ENCODE measurements around the gene HCRT. TPM values are rescaled to one million over a fixed set of nuclear protein-coding genes. Genes with fewer than 3 reads are reported as not detected.

Gene HCRT
- total and polyA plus RNA-seq, 2 of the 4 experiments (the other 2 are of a cell fraction), result not detected

DNA sequence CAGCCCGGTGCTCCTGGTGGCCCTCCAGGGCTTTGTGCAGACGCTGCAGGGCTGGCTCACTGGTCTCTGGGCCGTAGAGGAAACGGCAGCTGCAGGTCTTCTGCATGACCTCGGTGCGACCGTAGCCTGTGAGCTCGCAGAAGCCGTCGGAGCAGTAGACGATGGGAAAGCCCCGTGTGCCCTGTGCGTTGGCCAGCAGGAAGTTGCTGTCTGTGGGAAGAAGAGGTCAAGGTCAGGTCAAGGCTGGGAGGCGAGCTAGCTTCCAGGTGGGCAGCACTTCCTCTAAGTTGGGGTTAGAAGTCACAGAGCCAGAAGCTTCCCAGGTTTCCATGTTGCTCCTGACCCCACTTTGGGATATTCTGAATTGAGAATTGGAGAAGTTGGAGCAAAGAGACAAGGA is 6.4 kb downstream of the HCRT start:
- Histone ChIP-seq H3K27me3 (ENCODE audit: control insufficient read depth, insufficient read depth, low read length) (peaks cover 55% of the 10 kb centered on the region), H2AK9ac (replicated peaks; ENCODE audit: low read depth, low read length, poor library complexity) (no peak overlapping the region), H3K4me3 (ENCODE audit: insufficient read depth, low read depth, low read length) (no peak overlapping the region), H3K4me1 (ENCODE audit: control insufficient read depth, insufficient read depth, low read length) (peaks cover 5% of the 10 kb centered on the region), H3K79me1 (ENCODE audit: low read depth in 1 of 2, low read length in 2 of 2) (no peaks in the 10 kb centered on the region), H3K36me3 (ENCODE audit: control insufficient read depth, insufficient read depth, low read length) (no peaks in the 10 kb centered on the region), H4K8ac (ENCODE audit: low read depth in 2 of 2, low read length in 2 of 2) (no peak overlapping the region), H2BK15ac (ENCODE audit: low read depth, low read length) (no peak overlapping the region), H3K9me1 (ENCODE audit: insufficient read depth, low read length) (no peaks in the 10 kb centered on the region), H3K4me2 (ENCODE audit: low read depth, low read length) (no peak overlapping the region), H3K9me3 (ENCODE audit: control insufficient read depth, insufficient read depth, low read length) (no peaks in the 10 kb centered on the region), H3K56ac (ENCODE audit: extremely low read depth, insufficient read depth, low read length) (no peak overlapping the region), H2BK120ac (ENCODE audit: low read depth, low read length) (no peak overlapping the region), H3K18ac (ENCODE audit: low read depth, low read length) (no peak overlapping the region), H4K5ac (ENCODE audit: low read depth, low read length) (no peak overlapping the region), H2AFZ (replicated peaks; ENCODE audit: low read length, poor library complexity) (no peak overlapping the region), H3K9ac (ENCODE audit: low read depth, low read length) (no peak overlapping the region), H2BK5ac (ENCODE audit: low read depth, low read length, poor library complexity, severe bottlenecking) (no peak overlapping the region), H2BK20ac (ENCODE audit: low read depth, low read length) (no peak overlapping the region), H3K14ac (replicated peaks; ENCODE audit: low read depth, low read length) (no peak overlapping the region), H4K20me1 (ENCODE audit: insufficient read depth, low read length) (0 out of 2 replicates have a peak, but pooled peaks cover 2% of the 10 kb centered on the region), H3K23ac (ENCODE audit: low read depth, low read length) (no peak overlapping the region), H4K91ac (ENCODE audit: insufficient read depth, low read depth, low read length) (no peak overlapping the region), H3K27ac (ENCODE audit: insufficient read depth, low read length) (no peak overlapping the region), H2AK5ac (ENCODE audit: low read depth, low read length) (no peak overlapping the region), H3K4ac (ENCODE audit: low read depth, low read length) (no peak overlapping the region)
- dilution Hi-C loops (cut with HindIII; ENCODE audit: low sequenced_read_pairs, unreplicated experiment), result no loop called here
- DNase-seq (no peak), ATAC-seq (ENCODE audit: low read depth) (no peak)
- ChIA-PET POLR2A (ENCODE audit: unreplicated experiment) (no interaction called here), CTCF (no interaction called here)
- in situ Hi-C loops (cut with MboI; ENCODE audit: low sequenced_read_pairs), result no loop called here
- BruUV-seq (replicated peaks), result no TSS peak
- TF ChIP-seq, protein P1, sequence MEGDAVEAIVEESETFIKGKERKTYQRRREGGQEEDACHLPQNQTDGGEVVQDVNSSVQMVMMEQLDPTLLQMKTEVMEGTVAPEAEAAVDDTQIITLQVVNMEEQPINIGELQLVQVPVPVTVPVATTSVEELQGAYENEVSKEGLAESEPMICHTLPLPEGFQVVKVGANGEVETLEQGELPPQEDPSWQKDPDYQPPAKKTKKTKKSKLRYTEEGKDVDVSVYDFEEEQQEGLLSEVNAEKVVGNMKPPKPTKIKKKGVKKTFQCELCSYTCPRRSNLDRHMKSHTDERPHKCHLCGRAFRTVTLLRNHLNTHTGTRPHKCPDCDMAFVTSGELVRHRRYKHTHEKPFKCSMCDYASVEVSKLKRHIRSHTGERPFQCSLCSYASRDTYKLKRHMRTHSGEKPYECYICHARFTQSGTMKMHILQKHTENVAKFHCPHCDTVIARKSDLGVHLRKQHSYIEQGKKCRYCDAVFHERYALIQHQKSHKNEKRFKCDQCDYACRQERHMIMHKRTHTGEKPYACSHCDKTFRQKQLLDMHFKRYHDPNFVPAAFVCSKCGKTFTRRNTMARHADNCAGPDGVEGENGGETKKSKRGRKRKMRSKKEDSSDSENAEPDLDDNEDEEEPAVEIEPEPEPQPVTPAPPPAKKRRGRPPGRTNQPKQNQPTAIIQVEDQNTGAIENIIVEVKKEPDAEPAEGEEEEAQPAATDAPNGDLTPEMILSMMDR (conservative IDR thresholded peaks at IDR 0.05; ENCODE audit: low read depth, low read length), result no peak
- TF ChIP-seq RFX5 (IDR thresholded peaks at IDR 0.05; ENCODE audit: low read depth, low read length) (no peak), MAFK (IDR thresholded peaks at IDR 0.05; ENCODE audit: low read depth, low read length) (no peak), MAZ (IDR thresholded peaks at IDR 0.05; ENCODE audit: borderline replicate concordance, low read depth, low read length) (no peak), NFE2L2 (IDR thresholded peaks at IDR 0.05; ENCODE audit: low read depth, low read length) (no peak), ELK1 (IDR thresholded peaks at IDR 0.05; ENCODE audit: borderline replicate concordance, low read depth, low read length) (no peak), CHD1 (IDR thresholded peaks at IDR 0.05; ENCODE audit: low read depth, low read length) (no peak), RCOR1 (IDR thresholded peaks at IDR 0.05; ENCODE audit: insufficient replicate concordance, low read length) (no peak), RAD21 (IDR thresholded peaks at IDR 0.05; ENCODE audit: low read length) (no peak), SMC3 (IDR thresholded peaks at IDR 0.05; ENCODE audit: low read depth, low read length) (no peak), POLR2A (IDR thresholded peaks at IDR 0.05; ENCODE audit: low read depth, low read length) (no peak), MXI1 (IDR thresholded peaks at IDR 0.05; ENCODE audit: borderline replicate concordance, low read depth, low read length) (no peak), FOS (IDR thresholded peaks at IDR 0.05; ENCODE audit: low read depth, low read length) (no peak)
- TF ChIP-seq, protein P2, sequence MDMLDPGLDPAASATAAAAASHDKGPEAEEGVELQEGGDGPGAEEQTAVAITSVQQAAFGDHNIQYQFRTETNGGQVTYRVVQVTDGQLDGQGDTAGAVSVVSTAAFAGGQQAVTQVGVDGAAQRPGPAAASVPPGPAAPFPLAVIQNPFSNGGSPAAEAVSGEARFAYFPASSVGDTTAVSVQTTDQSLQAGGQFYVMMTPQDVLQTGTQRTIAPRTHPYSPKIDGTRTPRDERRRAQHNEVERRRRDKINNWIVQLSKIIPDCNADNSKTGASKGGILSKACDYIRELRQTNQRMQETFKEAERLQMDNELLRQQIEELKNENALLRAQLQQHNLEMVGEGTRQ (IDR thresholded peaks at IDR 0.05; ENCODE audit: low read depth, low read length), result no peak
- intact Hi-C loops (cut with micrococcal nuclease), result no loop called here
- WGBS, 2 experiments (ENCODE audit: extremely low coverage in 2 of 2, insufficient read length in 1 of 2), result 35% methylated on average over 10 of the region's 14 CpGs; no CpG with 5 or more reads in 1 of the 2 experiments

All from IMR-90 (cell line).